ENCODE results near the gene DNHD1. TPM values are rescaled to one million over a fixed set of nuclear protein-coding genes. Genes with fewer than 3 reads are reported as not detected.

Gene DNHD1
- total and polyA plus RNA-seq, 2 of the 8 experiments (the other 6 are each of a cell fraction or from before 2014, with no cell fraction given): 5.0 to 6.8 TPM

- Histone ChIP-seq H2BK5ac (ENCODE audit: low read depth, low read length) (no peak overlapping the region), H3K4me3 (ENCODE audit: extremely low read depth in 1 of 4, insufficient read depth in 2 of 4, low read depth in 3 of 4, low read length in 4 of 4) (no peak overlapping the region), H3K79me2 (ENCODE audit: control insufficient read depth in 1 of 2, insufficient read depth in 2 of 2, low read length in 2 of 2) (no peaks in the 10 kb centered on the region), H2AFZ (ENCODE audit: low read length) (no peak overlapping the region), H3K9ac (replicated peaks in 1 of 4; ENCODE audit: extremely low read depth in 1 of 4, low read depth in 3 of 4, low read length in 3 of 4) (no peak overlapping the region), H3K4me2 (ENCODE audit: insufficient read depth in 1 of 2, low read depth in 2 of 2, low read length in 2 of 2) (no peak overlapping the region), H4K91ac (replicated peaks; ENCODE audit: insufficient read length, low read length) (no peak overlapping the region), H2BK120ac (replicated peaks; ENCODE audit: low read depth, low read length) (no peak overlapping the region), H3K9me3 (ENCODE audit: insufficient read depth in 2 of 2, low read depth in 1 of 2, low read length in 1 of 2) (no peaks in the 10 kb centered on the region), H3K23ac (ENCODE audit: insufficient read length) (no peak overlapping the region), H3K56ac (replicated peaks; ENCODE audit: insufficient read length, low read depth, low read length) (no peak overlapping the region), H2BK15ac (ENCODE audit: low read length) (no peak overlapping the region), H4K20me1 (replicated peaks in 1 of 2; ENCODE audit: control insufficient read depth in 1 of 2, insufficient read depth in 2 of 2, low read length in 2 of 2) (no peaks in the 10 kb centered on the region), H3K27ac (ENCODE audit: low read depth, low read length) (no peak overlapping the region), H3K4me1 (replicated peaks in 1 of 4; ENCODE audit: control insufficient read depth in 3 of 4, insufficient read depth in 4 of 4, low read length in 3 of 4) (peaks cover 0 to 3% (median 2%) of the 10 kb centered on the region in 4 experiments; a peak in 5 of 7 replicates), H3K14ac (ENCODE audit: insufficient read length) (no peak overlapping the region), H2AK5ac (ENCODE audit: low read depth, low read length) (no peak overlapping the region), H3K23me2 (ENCODE audit: low read depth, low read length) (no peaks in the 10 kb centered on the region; the same call in 1 of the 2 replicates), H3K27me3 (replicated peaks in 1 of 4; ENCODE audit: control insufficient read depth in 3 of 4, extremely low read depth in 1 of 4, insufficient read depth in 3 of 4, low read length in 3 of 4) (no peaks in the 10 kb centered on the region), H4K8ac (ENCODE audit: extremely low read depth, insufficient read depth, low read length) (no peak overlapping the region; the same call in 1 of the 2 replicates), H3K18ac (ENCODE audit: extremely low read depth, low read length) (no peak overlapping the region), H3K36me3 (ENCODE audit: control insufficient read depth in 2 of 4, insufficient read depth in 4 of 4, low read length in 3 of 4) (no peaks in the 10 kb centered on the region), H4K5ac (ENCODE audit: insufficient read length, low read depth, low read length) (no peak overlapping the region), H2BK12ac (ENCODE audit: low read depth, low read length) (no peak overlapping the region), H3K4ac (replicated peaks; ENCODE audit: insufficient read length, low read depth, low read length) (no peak overlapping the region), H2BK20ac (ENCODE audit: low read length) (no peak overlapping the region), H3K79me1 (ENCODE audit: low read depth, low read length) (no peaks in the 10 kb centered on the region)
- POLR2A ChIA-PET (ENCODE audit: partially characterized antibody): interaction anchor here (1.6 to 3.3 kb wide), 4 partner anchors 9 to 40 kb away, joined by 4 to 14 read pairs (median 6); partner anchors contain the start of genes ILK, RRP8 and TAF10
- DNase-seq (ENCODE audit: low read depth in 1 of 2, low spot score in 2 of 2) (no peak), FAIRE-seq (no peak)
- CTCF ChIA-PET (ENCODE audit: partially characterized antibody): interaction anchor here (0.7 to 6.6 kb wide), 18 partner anchors 7 to 218 kb away, joined by 3 to 63 read pairs (median 4); partner anchors contain the start of genes DNHD1, ILK and RRP8
- WGBS, 2 experiments (ENCODE audit: extremely low coverage in 1 of 2, insufficient coverage in 1 of 2, insufficient read length in 1 of 2, insufficient replicate concordance in 2 of 2, low coverage in 1 of 2, low lambda C conversion rate in 2 of 2, missing lambda C conversion rate in 1 of 2): 87% methylated on average over 22 of the region's 22 CpGs; no CpG with 5 or more reads in 1 of the 2 experiments
- TF ChIP-seq POLR2A (IDR thresholded peaks at IDR 0.05; ENCODE audit: control extremely low read depth in 1 of 2, low read depth in 2 of 2, low read length in 2 of 2): no peak
- no peak for TF ChIP-seq SIX5 (IDR thresholded peaks at IDR 0.05; ENCODE audit: low read depth, low read length)
- no peak for TF ChIP-seq ATF2 (IDR thresholded peaks at IDR 0.05; ENCODE audit: low read length)
- TF ChIP-seq GTF2F1 (IDR thresholded peaks at IDR 0.05; ENCODE audit: borderline replicate concordance, low read depth, low read length): no peak
- TF ChIP-seq JUND (IDR thresholded peaks at IDR 0.05; ENCODE audit: low read length): no peak
- peak; percentile 15 to 38 (median 37); a peak in 3 of 4 replicates for TF ChIP-seq CTCF (IDR thresholded peaks at IDR 0.05; ENCODE audit: control extremely low read depth in 1 of 3, insufficient read depth in 1 of 3, low read depth in 1 of 3, low read length in 3 of 3)
- no peak for TF ChIP-seq GABPA (IDR thresholded peaks at IDR 0.05; ENCODE audit: borderline replicate concordance, insufficient read depth, low read length)
- TF ChIP-seq EP300 (IDR thresholded peaks at IDR 0.05; ENCODE audit: borderline replicate concordance in 1 of 2, low read depth in 2 of 2, low read length in 2 of 2): no peak
Observed at GRCh38 chr11:6571434-6572008, 74.4 kb downstream of the DNHD1 start.

All from H1 (cell line).